GM20431 (cell line): Measurements from ENCODE around the gene NME2.
"Not testable (repeated sequence)": the region's sequence is repeated elsewhere in the genome, so short reads cannot be mapped to it uniquely, and the experiment has no call there.

Experiments
- in situ Hi-C: fragments of 300-500 bp; cut with MseI, MboI; formaldehyde crosslinking; loops from one replicate; pipeline ENCODE4 v1.15.0; 2020; ENCODE audit warnings: low sequenced_read_pairs; ENCODE audit not compliant: unreplicated experiment

Gene NME2

DNA sequence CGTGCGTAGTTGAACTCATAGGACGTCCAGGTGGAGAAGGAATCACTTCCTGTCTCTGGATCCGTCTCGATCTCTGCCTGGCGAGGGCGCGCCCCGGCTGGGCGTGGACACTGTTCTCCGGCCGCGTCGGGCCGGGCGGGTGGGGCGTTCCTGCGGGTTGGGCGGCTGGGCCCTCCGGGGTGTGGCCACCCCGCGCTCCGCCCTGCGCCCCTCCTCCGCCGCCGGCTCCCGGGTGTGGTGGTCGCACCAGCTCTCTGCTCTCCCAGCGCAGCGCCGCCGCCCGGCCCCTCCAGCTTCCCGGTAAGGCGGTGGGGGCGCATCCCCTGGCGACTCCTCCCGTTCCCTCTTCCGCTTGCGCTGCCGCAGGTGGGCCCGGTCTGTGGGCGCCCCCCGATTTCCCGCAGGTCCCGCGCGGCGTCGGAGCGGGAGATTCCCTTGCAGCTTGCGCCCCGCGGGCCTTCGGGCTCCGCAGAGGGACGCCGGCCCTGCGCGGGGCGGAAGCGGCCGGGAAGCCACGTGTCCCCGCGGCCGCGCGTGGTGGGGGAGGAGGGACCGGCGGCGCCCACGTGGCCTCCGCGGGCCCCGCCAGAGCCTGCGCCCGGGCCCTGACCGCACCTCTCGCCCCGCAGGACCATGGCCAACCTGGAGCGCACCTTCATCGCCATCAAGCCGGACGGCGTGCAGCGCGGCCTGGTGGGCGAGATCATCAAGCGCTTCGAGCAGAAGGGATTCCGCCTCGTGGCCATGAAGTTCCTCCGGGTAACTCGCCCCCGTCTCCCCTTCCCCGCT is at the start of gene NME2:
Gene NME2 (plus strand): TSS at position 214 of the 789 bp plus-strand sequence. CDS start 420 bp downstream, at position 634.
- in situ Hi-C loops: no loop called here

DNA sequence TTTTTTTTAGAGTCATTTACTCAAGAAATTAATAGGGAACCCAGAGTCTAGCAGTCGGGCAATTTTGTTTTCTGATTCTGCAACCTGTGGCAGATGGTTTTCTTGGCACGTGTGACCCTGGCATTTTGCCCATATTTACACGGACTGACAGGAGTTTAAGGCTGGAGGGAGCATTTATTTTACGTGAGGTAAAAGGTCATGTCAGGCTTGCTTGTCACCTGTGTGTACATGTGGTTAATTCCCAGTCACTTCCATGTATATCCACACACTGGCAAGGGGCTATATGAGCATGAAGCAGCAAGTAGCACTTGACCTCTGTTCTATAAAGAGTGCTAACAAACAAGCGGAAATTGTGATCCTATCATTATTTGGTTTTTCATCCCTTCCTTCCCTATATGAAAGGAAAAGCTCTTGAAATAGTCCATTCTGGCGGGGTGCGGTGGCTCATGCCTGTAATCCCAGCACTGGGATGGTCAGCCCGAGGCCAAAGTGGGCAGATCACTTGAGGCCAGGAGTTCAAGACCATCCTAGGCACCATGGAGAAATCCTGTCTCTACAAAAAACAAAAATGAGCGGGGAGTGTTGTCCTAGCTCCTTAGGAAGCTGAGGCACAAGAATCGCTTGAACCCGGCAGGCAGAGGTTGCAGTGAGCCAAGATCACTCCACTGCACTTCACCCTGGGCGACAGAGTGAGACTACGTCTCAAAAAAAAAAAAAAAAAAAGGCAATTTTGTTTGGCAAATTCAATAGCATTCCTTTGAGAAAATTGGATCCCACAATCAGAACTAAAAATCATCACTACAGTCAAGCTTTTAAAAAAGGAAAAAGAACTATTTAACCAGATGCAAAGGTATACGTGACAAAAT is 47.6 kb upstream of the NME2 start:
- in situ Hi-C loops: no loop called here

- in situ Hi-C loops: no loop called here
These were observed 46.5 kb upstream of the NME2 start for GRCh38 chr17:51119415-51120356.

DNA sequence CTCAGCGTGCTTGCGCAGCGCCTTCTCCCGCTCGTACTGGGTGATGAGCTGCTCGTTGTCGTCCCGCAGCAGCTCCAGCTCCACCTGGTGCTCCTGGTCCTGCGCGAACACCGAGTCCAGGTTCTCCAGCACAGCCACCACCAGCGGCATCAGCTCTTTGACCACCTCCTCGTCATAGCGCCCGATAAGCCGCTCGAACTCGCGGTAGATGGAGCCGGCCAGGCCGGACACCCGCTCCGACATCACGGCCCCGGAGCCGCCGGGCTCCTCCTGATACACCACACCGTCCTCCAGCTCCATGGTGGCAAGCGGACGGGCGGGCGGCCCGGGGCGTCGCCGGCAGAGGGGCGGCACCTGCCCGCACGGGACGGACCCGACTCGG is 45.9 kb upstream of the NME2 start:
- in situ Hi-C loops: no loop called here

DNA sequence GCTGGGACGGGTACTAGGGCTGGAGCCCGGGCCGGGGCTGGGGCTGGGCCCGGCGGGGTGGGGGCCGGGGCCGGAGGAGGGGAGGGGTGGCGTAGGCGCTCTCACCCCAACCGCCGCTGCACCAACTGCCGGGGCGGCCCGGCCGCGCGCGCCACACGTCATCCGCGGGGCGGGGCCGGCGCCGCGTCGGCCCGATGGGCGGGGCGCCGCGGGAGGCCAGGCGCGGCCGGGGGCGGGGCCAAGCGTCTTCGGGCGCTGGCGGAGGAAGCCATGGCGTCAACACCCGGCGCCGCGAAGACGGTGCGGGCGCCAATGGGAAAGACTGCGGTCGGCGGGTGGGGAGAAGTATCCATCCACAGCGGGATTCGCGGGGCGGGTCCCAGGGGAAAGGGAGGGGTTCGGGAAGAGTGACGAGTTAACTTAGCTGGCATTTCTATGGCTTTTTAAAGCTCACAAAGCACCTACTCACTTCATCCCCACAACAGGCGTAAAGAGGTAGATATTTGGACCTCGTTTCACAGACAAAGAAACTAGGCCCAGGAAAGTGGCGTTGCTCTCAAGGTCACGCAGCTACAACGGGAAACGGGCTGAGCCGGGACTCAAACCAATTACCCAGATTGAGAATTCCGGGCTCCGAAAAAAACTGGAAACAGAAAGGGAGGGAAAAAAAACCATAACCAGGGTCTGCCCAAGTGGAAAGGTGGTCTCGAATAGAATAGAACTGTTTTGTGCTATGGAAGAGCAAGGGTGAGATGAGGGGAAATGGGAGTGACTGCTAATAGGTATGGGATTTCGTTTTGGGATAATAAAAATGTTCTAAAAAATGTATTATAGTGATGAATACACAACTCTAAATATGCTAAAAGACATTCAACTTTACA is 45.2 kb upstream of the NME2 start, which contains the start of gene SPAG9:
Gene SPAG9 (minus strand): TSS at position 130 of the 881 bp plus-strand sequence. CDS start 212 bp downstream, outside the sequence.
- in situ Hi-C loops: no loop called here

- in situ Hi-C loops: no loop called here
These were observed 44.4 kb upstream of the NME2 start for GRCh38 chr17:51121620-51122472.

DNA sequence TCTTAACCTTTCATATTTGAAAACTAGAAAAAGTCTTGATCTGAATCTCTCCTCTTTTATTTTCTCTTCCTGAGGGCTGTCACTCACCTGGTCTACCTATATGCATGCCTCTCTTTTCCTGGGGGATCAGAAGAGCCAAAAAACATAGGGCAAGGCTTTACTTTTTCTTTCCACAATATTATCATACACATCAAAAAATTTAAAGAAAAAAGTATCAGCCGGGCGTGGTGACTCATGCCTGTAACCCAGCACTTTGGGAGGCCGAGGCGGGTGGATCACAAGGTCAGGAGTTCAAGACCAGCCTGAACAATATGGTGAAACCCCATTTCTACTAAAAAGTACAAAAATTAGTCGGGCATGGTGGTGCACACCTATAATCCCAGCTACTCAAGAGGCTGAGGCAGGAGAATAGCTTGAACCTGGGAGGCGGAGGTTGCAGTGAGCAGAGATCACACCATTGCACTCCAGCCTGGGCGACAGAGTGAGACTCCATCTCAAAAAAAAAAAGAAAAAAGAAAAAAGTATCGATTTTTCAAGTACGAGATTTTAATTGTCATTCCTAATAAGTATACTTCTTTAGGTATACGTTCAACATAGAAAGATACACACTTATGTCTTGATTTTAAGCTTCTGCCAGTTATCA is 43.6 kb upstream of the NME2 start:
- in situ Hi-C loops: not testable (repeated sequence)

DNA sequence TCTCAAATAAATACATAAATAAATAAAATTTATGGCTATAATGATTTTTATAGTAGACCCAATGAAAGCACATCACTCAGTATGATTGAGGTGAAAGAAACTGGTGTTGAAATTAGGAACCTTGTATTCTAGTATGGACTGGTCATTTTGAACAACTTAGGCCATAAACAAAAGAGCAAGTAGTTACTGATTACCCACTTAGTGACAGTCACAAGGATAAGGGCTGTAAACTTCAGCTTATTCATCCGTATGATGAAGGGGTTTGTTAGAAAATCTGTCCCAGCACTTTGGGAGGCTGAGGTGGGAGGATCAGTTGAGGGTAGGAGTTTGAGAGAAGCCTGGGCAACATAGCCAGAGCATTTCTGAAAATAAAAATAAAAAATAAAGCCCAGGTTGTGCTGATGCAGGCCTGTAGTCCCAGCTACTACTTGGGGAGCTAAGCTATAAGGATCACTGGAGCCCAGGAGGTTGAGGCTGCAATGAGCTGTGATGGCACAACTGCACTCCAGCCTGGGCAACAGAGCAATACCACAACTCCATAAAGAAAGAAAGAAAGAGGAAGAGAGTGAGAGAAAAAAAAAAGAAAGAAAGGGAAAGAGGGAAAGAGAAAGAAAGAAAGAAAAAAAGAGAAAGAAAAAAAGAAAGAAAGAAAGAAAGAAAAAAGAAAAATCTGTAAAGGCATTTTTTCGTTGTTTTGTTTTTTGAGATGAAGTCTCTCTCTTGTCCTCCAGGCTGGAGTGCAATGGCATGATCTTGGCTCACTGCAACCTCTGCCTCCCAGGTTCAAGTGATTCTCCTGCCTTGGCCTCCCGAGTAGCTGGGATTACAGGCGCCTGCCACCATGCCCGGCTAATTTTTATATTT is 41.3 kb upstream of the NME2 start:
- in situ Hi-C loops: no loop called here

- in situ Hi-C loops: no loop called here
These were observed 38.1 kb upstream of the NME2 start for GRCh38 chr17:51128076-51128475.

DNA sequence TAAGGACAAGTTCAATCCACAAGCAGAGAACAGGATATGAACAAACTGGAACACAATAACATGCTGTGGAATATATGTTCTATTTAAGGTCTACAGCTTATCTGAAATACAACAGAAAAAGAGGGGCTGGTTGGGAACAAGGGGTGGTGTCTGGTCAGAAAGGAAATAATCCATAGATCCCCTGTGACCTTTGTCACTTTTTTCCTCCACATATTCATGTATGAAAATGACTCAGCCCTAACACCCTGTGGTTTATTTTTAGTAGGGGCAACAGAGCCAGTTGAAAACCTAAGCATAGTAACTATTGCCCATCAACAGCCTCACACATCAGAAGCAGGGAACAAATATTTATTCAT is 33.3 kb upstream of the NME2 start:
- in situ Hi-C loops: no loop called here

- in situ Hi-C loops: no loop called here
These were observed 32.8 kb upstream of the NME2 start for GRCh38 chr17:51133365-51133764.

- in situ Hi-C loops: no loop called here
These were observed 30.3 kb upstream of the NME2 start for GRCh38 chr17:51135956-51136355.

DNA sequence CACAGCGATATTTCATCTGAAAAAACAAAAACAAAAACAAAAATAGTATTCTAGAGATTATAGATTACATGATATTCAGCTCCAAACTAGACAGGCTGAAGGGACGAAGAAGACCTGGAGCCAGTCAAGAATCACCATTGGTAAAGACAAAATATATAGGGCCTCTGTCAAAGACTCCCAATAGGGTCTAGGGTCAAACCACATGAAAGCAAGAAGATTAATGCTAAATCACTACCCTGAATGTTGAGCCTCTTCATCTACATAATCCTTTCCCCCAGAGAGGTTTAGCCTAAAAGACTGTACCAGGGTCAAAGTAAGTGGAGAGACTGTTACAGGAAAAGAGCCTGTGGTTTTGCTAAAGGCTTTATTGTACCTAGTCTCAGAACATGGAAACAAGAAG is 23.6 kb upstream of the NME2 start:
- in situ Hi-C loops: no loop called here

GRCh38 chr17:51144266-51145022 is 21.8 kb upstream of the NME2 start:
- in situ Hi-C loops: no loop called here

- in situ Hi-C loops: no loop called here
These were observed 18.6 kb upstream of the NME2 start for GRCh38 chr17:51147650-51148049.

- in situ Hi-C loops: no loop called here
These were observed 17.0 kb upstream of the NME2 start for GRCh38 chr17:51149163-51149562.
